ENCODE data around the gene PSME1. TPM values are rescaled to one million over a fixed set of nuclear protein-coding genes. Genes with fewer than 3 reads are reported as not detected.

PSME1 gene
- total and polyA plus RNA-seq, 2 of the 13 experiments (the other 11 are each of a cell fraction or from before 2014, with no cell fraction given) = 159 to 608 TPM

GRCh38 chr14:24135834-24136683 is at the start of gene PSME1 (continued):
- TF ChIP-seq CREBL2 (CRISPR knock-in tag; IDR thresholded peaks at IDR 0.05; ENCODE audit: borderline replicate concordance) (peak; percentile 76; the same call in 1 of the 2 replicates), MATR3 (CRISPR knock-in tag; IDR thresholded peaks at IDR 0.05) (0 out of 2 replicates have a peak, but pooled peaks have one; percentile 58), ZNF703 (CRISPR knock-in tag; IDR thresholded peaks at IDR 0.05; ENCODE audit: borderline replicate concordance) (no peak), ZNF224 (CRISPR knock-in tag; IDR thresholded peaks at IDR 0.05) (no peak), ZNF670 (CRISPR knock-in tag; IDR thresholded peaks at IDR 0.05; ENCODE audit: borderline replicate concordance) (no peak), ZNF652 (CRISPR knock-in tag; IDR thresholded peaks at IDR 0.05; ENCODE audit: borderline replicate concordance, low read depth) (no peak; the same call in 1 of the 2 replicates), ZNF687 (CRISPR knock-in tag; IDR thresholded peaks at IDR 0.05) (peak; percentile 95), SP140L (CRISPR knock-in tag; IDR thresholded peaks at IDR 0.05; ENCODE audit: borderline replicate concordance) (no peak), ZIK1 (CRISPR knock-in tag; IDR thresholded peaks at IDR 0.05; ENCODE audit: borderline replicate concordance, low read depth) (peak; percentile 6), DMTF1 (CRISPR knock-in tag; IDR thresholded peaks at IDR 0.05) (peak; percentile 72; the same call in 1 of the 2 replicates), TOE1 (CRISPR knock-in tag; IDR thresholded peaks at IDR 0.05) (peak; percentile 94), ZSCAN20 (CRISPR knock-in tag; IDR thresholded peaks at IDR 0.05; ENCODE audit: borderline replicate concordance) (peak; percentile 91), ZNF496 (CRISPR knock-in tag; IDR thresholded peaks at IDR 0.05; ENCODE audit: insufficient replicate concordance) (no peak), ZNF713 (CRISPR knock-in tag; IDR thresholded peaks at IDR 0.05) (peak; percentile 98), ZBTB38 (CRISPR knock-in tag; IDR thresholded peaks at IDR 0.05) (peak; percentile 83), ZNF878 (CRISPR knock-in tag; IDR thresholded peaks at IDR 0.05) (no peak), KLF13 (CRISPR knock-in tag; IDR thresholded peaks at IDR 0.05) (peak; percentile 40; the same call in 1 of the 2 replicates), ZMYM3 (CRISPR knock-in tag; IDR thresholded peaks at IDR 0.05) (no peak), ZMAT5 (CRISPR knock-in tag; IDR thresholded peaks at IDR 0.05; ENCODE audit: borderline replicate concordance, low read depth) (no peak), IKZF1 (IDR thresholded peaks at IDR 0.05) (no peak), BCL3 (CRISPR knock-in tag; IDR thresholded peaks at IDR 0.05) (no peak; the same call in none of the 2 replicates)

Data from HepG2 (cell line).